AG09309 (cell line): ENCODE results near the gene BDKRB2.

Source experiments
- DNase-seq: peaks from one replicate; pipeline ENCODE4 v3.0.0-alpha.2; 2010; ENCODE audit warnings: low read depth
- H3K4me3 ChIP-seq: 2 replicates; pipeline ENCODE4 v1.5.1; 2011; ENCODE audit warnings: mild to moderate bottlenecking, low read depth, low read length, moderate library complexity; ENCODE audit not compliant: control insufficient read depth
- CTCF ChIP-seq: IDR thresholded peaks from 2 replicates; pipeline ENCODE4 v1.5.1; 2011; ENCODE audit warnings: mild to moderate bottlenecking, low read depth, low read length, inconsistent platforms; ENCODE audit not compliant: insufficient read depth, control insufficient read depth; ENCODE audit errors: missing control alignments

BDKRB2 gene

GRCh38 chr14:96161636-96162035, 43.0 kb upstream of the BDKRB2 start:
- TF ChIP-seq CTCF: no peak
- no peak for DNase-seq
- no peak overlapping the region for H3K4me3 ChIP-seq

- no peak overlapping the region for H3K4me3 ChIP-seq
- DNase-seq: no peak
- TF ChIP-seq CTCF: no peak
Observed at GRCh38 chr14:96162265-96162664, 42.4 kb upstream of the BDKRB2 start.

- DNase-seq: peak; percentile 51
- TF ChIP-seq CTCF: no peak
Observed at GRCh38 chr14:96162741-96163140, 41.9 kb upstream of the BDKRB2 start.

GRCh38 chr14:96164861-96165490, 39.7 kb upstream of the BDKRB2 start:
- TF ChIP-seq CTCF: no peak
- DNase-seq: no peak
- H3K4me3 ChIP-seq: no peak overlapping the region

More at GRCh38 chr14:96162741-96163140, 41.9 kb upstream of the BDKRB2 start:
- H3K4me3 ChIP-seq: no peak overlapping the region

GRCh38 chr14:96165493-96166436, 38.9 kb upstream of the BDKRB2 start:
- H3K4me3 ChIP-seq: no peak overlapping the region
- no peak for DNase-seq
- no peak for TF ChIP-seq CTCF

GRCh38 chr14:96166461-96167223, 38.0 kb upstream of the BDKRB2 start:
- peak; percentile 78 for DNase-seq
- H3K4me3 ChIP-seq: no peak overlapping the region
- TF ChIP-seq CTCF: no peak
